Stimulated activated CD4-positive, alpha-beta T cell treated with anti-CD3 and anti-CD28 coated beads, Interleukin-4, amount 100 ng/mL, for 1 hour (primary cell): ENCODE results near the gene DYRK1A.

Experiments
- DNase-seq: peaks from one replicate; pipeline ENCODE4 v3.0.0-alpha.2; 2020

DYRK1A gene

GRCh38 chr21:37551331-37551992, 184.9 kb downstream of the DYRK1A start:
- no peak for DNase-seq

- DNase-seq, result no peak
Measured at GRCh38 chr21:37551993-37552355, 185.4 kb downstream of the DYRK1A start.

GRCh38 chr21:37552496-37553029, 186.0 kb downstream of the DYRK1A start:
- no peak for DNase-seq

- DNase-seq, result no peak
Measured at GRCh38 chr21:37553078-37553481, 186.5 kb downstream of the DYRK1A start.

GRCh38 chr21:37554661-37555379, 188.2 kb downstream of the DYRK1A start:
- no peak for DNase-seq

- DNase-seq, result no peak
Measured at GRCh38 chr21:37555672-37556261, 189.2 kb downstream of the DYRK1A start.

GRCh38 chr21:37557261-37557950, 190.8 kb downstream of the DYRK1A start:
- no peak for DNase-seq

GRCh38 chr21:37558676-37559211, 192.2 kb downstream of the DYRK1A start:
- no peak for DNase-seq

GRCh38 chr21:37560385-37560784, 193.8 kb downstream of the DYRK1A start:
- DNase-seq, result no peak

GRCh38 chr21:37561506-37561905, 194.9 kb downstream of the DYRK1A start:
- no peak for DNase-seq

- no peak for DNase-seq
Measured at GRCh38 chr21:37561941-37562919, 195.7 kb downstream of the DYRK1A start.

- no peak for DNase-seq
Measured at GRCh38 chr21:37562920-37563640, 196.5 kb downstream of the DYRK1A start.

GRCh38 chr21:37563641-37564340, 197.2 kb downstream of the DYRK1A start:
- peak; percentile 93 for DNase-seq

- DNase-seq, result peak; percentile 84
Measured at GRCh38 chr21:37564341-37564923, 197.9 kb downstream of the DYRK1A start.

- no peak for DNase-seq
Measured at GRCh38 chr21:37564924-37565529, 198.5 kb downstream of the DYRK1A start.

GRCh38 chr21:37565530-37566223, 199.1 kb downstream of the DYRK1A start:
- no peak for DNase-seq

- DNase-seq, result no peak
Measured at GRCh38 chr21:37566790-37567615, 200.4 kb downstream of the DYRK1A start.

- no peak for DNase-seq
Measured at GRCh38 chr21:37568415-37568814, 201.8 kb downstream of the DYRK1A start.
